ENCODE results near the gene KLF2.

The KLF2 gene

DNA sequence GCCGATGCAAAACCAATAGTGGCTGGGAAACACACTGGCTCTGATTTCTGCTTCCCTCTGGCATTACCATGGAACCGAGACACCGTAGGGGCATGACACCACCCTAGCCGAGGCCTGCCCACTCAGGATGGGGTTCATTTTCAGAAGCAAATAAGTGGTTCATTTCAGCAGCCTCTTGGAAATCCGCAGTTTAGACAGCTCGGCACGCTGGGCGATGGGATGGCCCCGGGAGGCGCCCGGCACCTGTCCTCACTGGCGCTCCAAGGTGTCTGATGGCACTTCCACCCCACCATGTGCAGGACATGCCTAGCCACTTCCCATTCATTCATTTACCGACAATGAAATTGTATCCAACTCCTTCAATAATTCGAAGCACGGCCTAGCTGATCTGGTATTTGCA is 33.8 kb downstream of the KLF2 start:
- FAIRE-seq: no peak
- no peak for TF ChIP-seq POLR2A (IDR thresholded peaks at IDR 0.05; ENCODE audit: low read depth, low read length)
- DNase-seq (ENCODE audit: insufficient read length, low spot score): no peak

DNA sequence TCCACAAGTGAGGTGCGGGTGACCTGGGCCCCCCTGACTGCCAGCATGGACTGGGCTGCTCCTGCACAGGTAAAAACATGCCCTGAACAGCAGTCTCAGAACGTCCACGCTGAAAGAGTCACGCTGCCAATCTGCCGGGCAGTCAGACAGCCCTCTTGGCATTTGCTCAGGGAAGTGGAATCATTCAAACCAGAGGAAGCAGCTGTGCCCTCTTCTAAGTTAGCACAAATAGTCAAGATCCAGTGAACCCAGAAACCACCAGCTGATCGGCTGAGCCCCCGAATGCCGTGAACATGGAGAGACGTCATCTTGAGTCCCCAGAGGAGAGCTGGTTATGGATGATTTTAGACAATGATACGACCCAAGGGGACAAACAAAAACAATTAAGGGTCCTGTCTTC is 34.4 kb downstream of the KLF2 start:
- no peak for FAIRE-seq

GRCh38 chr19:16359964-16360363 is 35.3 kb downstream of the KLF2 start:
- FAIRE-seq (no peak), DNase-seq (ENCODE audit: insufficient read length, low spot score) (no peak)
- no peak for TF ChIP-seq POLR2A (IDR thresholded peaks at IDR 0.05; ENCODE audit: low read depth, low read length)

More for the DNA sequence above, 34.4 kb downstream of the KLF2 start:
- TF ChIP-seq POLR2A (IDR thresholded peaks at IDR 0.05; ENCODE audit: low read depth, low read length): no peak
- no peak for DNase-seq (ENCODE audit: insufficient read length, low spot score)

- no peak for TF ChIP-seq POLR2A (IDR thresholded peaks at IDR 0.05; ENCODE audit: low read depth, low read length)
- no peak for FAIRE-seq
Observed at GRCh38 chr19:16360738-16361137, 36.1 kb downstream of the KLF2 start.

DNA sequence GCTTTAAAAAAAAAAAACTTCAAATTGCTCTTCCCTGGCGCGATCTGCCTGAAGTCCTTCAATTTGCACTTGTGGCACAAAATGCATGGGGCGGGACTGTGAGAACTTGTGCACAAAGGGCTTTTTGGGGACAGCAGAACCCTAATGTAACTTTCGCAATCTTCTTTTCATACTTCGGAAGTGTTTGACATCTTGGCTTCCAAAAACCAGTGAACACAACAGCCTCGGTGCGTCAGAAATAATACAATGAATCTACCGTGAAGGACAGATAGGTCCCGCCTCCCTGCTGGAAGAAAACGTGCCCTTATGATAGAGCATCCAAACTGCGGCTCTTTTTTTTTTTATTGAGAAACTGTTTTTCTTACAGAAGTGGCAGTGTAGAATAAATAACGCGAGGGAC is 36.6 kb downstream of the KLF2 start:
- no peak for TF ChIP-seq POLR2A (IDR thresholded peaks at IDR 0.05; ENCODE audit: low read depth, low read length)
- DNase-seq (ENCODE audit: insufficient read length, low spot score) (no peak), FAIRE-seq (no peak)

More at GRCh38 chr19:16360738-16361137, 36.1 kb downstream of the KLF2 start:
- DNase-seq (ENCODE audit: insufficient read length, low spot score): no peak

DNA sequence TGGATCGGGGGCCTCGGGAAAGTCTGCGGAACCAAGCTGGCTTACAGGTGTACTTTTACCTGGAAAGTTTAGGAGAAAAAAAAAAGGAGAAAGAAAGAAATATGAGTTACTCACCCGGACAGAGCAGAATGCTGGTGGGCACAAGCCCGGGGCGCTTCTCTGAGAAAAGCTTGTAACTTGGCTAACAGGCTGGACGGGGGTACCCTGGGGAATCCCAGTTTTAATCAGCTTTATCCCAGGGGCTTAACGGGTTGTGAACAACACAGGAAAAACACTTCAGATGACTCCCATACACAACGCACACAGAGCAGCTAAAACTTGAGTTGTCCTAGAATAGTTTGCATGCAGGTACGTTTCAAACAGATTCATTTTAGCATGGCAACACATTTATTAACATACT is 37.3 kb downstream of the KLF2 start:
- no peak for FAIRE-seq
- TF ChIP-seq POLR2A (IDR thresholded peaks at IDR 0.05; ENCODE audit: low read depth, low read length): no peak
- DNase-seq (ENCODE audit: insufficient read length, low spot score): no peak

DNA sequence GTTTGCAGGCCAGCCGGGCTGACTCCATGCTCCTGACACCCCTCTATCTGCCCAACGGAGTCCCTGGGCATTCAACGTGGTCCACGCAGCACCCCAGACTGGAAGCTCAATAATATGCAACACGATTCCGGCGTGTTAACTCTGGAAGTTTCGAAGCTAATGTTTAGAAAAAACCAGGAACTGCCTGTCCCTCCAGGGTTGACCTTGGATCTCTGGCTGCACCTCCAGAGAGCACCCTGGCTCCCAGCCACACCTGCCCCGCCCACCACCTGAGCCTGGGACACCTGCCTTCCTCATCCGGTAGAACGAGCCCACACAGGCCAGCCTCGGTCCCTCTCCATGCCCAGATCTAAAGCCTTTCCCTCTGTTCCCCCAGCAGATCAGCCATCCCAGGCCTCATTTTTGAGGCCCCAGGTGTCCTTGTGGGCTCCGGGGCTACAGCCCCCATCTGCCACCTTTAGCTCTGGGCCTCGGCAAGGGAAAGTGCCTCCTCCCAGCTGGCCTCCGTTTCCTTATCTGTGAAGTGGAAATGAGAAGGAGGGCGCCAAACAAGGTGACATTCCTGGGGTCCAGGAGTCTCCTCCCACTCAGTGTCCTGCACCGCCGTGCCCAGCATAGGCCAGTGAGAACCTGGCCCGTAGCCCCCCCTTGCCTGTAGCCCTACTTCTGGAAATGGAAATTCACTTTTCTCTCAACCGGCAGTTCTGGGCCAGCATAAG is 38.7 kb downstream of the KLF2 start:
- TF ChIP-seq POLR2A (IDR thresholded peaks at IDR 0.05; ENCODE audit: low read depth, low read length): no peak
- DNase-seq (ENCODE audit: insufficient read length, low spot score) (no peak), FAIRE-seq (no peak)

DNA sequence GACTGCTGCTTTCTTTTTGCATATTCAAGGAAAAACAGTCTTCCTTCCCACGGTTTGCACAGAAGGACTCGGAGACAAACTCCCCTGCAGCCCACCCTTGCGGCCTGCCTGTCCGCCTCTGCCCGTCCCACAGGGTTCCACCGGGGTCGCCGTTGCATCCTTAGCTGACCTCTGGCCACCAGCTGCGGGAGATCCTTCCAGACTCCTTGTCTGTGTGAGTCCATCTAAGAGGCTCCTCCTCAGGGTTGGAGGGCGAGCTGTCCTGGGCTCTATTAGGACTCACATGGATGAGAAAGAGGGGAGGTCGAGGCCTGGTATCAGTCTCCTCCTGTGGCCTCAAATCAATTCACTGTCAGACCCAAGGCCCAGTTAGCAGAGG is 39.2 kb downstream of the KLF2 start:
- no peak for FAIRE-seq
- no peak for DNase-seq (ENCODE audit: insufficient read length, low spot score)
- TF ChIP-seq POLR2A (IDR thresholded peaks at IDR 0.05; ENCODE audit: low read depth, low read length): no peak

- no peak for DNase-seq (ENCODE audit: insufficient read length, low spot score)
- FAIRE-seq: no peak
- TF ChIP-seq POLR2A (IDR thresholded peaks at IDR 0.05; ENCODE audit: low read depth, low read length): no peak
Observed at GRCh38 chr19:16364231-16364865, 39.7 kb downstream of the KLF2 start.

- FAIRE-seq (no peak), DNase-seq (ENCODE audit: insufficient read length, low spot score) (no peak)
- TF ChIP-seq POLR2A (IDR thresholded peaks at IDR 0.05; ENCODE audit: low read depth, low read length): no peak
Observed at GRCh38 chr19:16365300-16365996, 40.8 kb downstream of the KLF2 start.

GRCh38 chr19:16366056-16366432 is 41.4 kb downstream of the KLF2 start:
- TF ChIP-seq POLR2A (IDR thresholded peaks at IDR 0.05; ENCODE audit: low read depth, low read length): no peak
- no peak for DNase-seq (ENCODE audit: insufficient read length, low spot score)
- FAIRE-seq: no peak

- FAIRE-seq (no peak), DNase-seq (ENCODE audit: insufficient read length, low spot score) (no peak)
- no peak for TF ChIP-seq POLR2A (IDR thresholded peaks at IDR 0.05; ENCODE audit: low read depth, low read length)
Observed at GRCh38 chr19:16366433-16367260, 42.0 kb downstream of the KLF2 start.

- DNase-seq (ENCODE audit: insufficient read length, low spot score): no peak
- FAIRE-seq: no peak
Observed at GRCh38 chr19:16367261-16367683, 42.6 kb downstream of the KLF2 start.

More at GRCh38 chr19:16367261-16367683, 42.6 kb downstream of the KLF2 start:
- TF ChIP-seq POLR2A (IDR thresholded peaks at IDR 0.05; ENCODE audit: low read depth, low read length): no peak
